GM12878 (cell line): Measurements from ENCODE around the gene PTPRN2. TPM values are rescaled to one million over a fixed set of nuclear protein-coding genes. Genes with fewer than 3 reads are reported as not detected.

Source experiments
- ATAC-seq: fragments of 200-7000 bp; cut with Tn5 transposase; 3 replicates; pipeline ENCODE4 v1.9.1; 2020; ENCODE audit warnings: mild to moderate bottlenecking, moderate library complexity
- BruUV-seq: library from RNA; stranded (reverse); fragments of 400-500 nt; replicated peaks from 2 replicates; lab custom pipeline; 2021; lab: Mats Ljungman, UMichigan
- CTCF ChIA-PET: fragments of 300-600 bp; sonication (Branson Sonifier 250); formaldehyde crosslinking; extraction: SDS; loops from one replicate; lab custom pipeline; 2021; ENCODE audit warnings: inconsistent platforms; lab: Yijun Ruan, JAX
- POLR2A ChIA-PET: fragments of 350-600 bp; formaldehyde crosslinking; extraction: SDS; loops from one replicate; lab custom pipeline; 2021; ENCODE audit warnings: inconsistent platforms; lab: Charles Lee
- RAD21 ChIA-PET: fragments of 300-600 bp; sonication (Branson Sonifier 250); formaldehyde crosslinking; loops from one replicate; lab custom pipeline; 2023; ENCODE audit warnings: antibody characterized with exemption; ENCODE audit not compliant: unreplicated experiment; lab: Charles Lee
- SMC1A ChIA-PET: fragments of 300-600 bp; sonication (Branson Sonifier 250); formaldehyde crosslinking; loops from one replicate; lab custom pipeline; 2023; ENCODE audit not compliant: unreplicated experiment, uncharacterized antibody; lab: Charles Lee
- DNase-seq: peaks from one replicate; pipeline ENCODE4 v3.0.0-alpha.2; 2011; ENCODE audit warnings: low read depth, low spot score
- FAIRE-seq: peaks from 3 replicates; lab custom pipeline; 2011; peaks lifted over from hg19 to GRCh38; lab: Jason Lieb, UNC
- H2AFZ ChIP-seq: 2 replicates; pipeline ENCODE4 v1.6.0; 2011; ENCODE audit warnings: low read depth, low read length, control low read depth; ENCODE audit not compliant: control insufficient read depth
- H3K27ac ChIP-seq: 2 replicates; pipeline ENCODE4 v1.5.1; 2011; ENCODE audit warnings: control low read depth; ENCODE audit not compliant: control insufficient read depth, insufficient read depth
- H3K27me3 ChIP-seq, 2 experiments: replicated peaks in 1 of 2; 2 replicates each; pipeline versions ENCODE4 v1.6.0 to v1.6.1; 2011; ENCODE audit warnings: low read length in 1 of 2; ENCODE audit not compliant: control insufficient read depth in 2 of 2, insufficient read depth in 2 of 2
- H3K36me3 ChIP-seq, 2 experiments: 2 replicates each; pipeline ENCODE4 v1.5.1; 2011; ENCODE audit warnings: low read length in 1 of 2; ENCODE audit not compliant: control insufficient read depth in 2 of 2, insufficient read depth in 2 of 2
- H3K4me1 ChIP-seq: 2 replicates; pipeline ENCODE4 v1.6.1; 2011; ENCODE audit warnings: mild to moderate bottlenecking, low read length, moderate library complexity, mixed read lengths; ENCODE audit not compliant: control insufficient read depth, insufficient read depth
- H3K4me2 ChIP-seq: 2 replicates; pipeline ENCODE4 v1.6.0; 2011; ENCODE audit warnings: control low read depth; ENCODE audit not compliant: control insufficient read depth, insufficient read depth
- H3K4me3 ChIP-seq: fragments of 200-600 bp; sonication (generic); 2 replicates; pipeline ENCODE4 v1.5.1; 2016
- H3K79me2 ChIP-seq: 2 replicates; pipeline ENCODE4 v1.6.0; 2011; ENCODE audit warnings: low read length; ENCODE audit not compliant: control insufficient read depth, insufficient read depth
- H3K9ac ChIP-seq: 2 replicates; pipeline ENCODE4 v1.8.0; 2011; ENCODE audit warnings: low read length, control low read depth, mixed read lengths; ENCODE audit not compliant: control insufficient read depth, insufficient read depth
- H3K9me3 ChIP-seq: replicated peaks from 3 replicates; pipeline ENCODE4 v1.5.1; 2011; ENCODE audit warnings: mild to moderate bottlenecking, low read length; ENCODE audit not compliant: control insufficient read depth, insufficient read depth
- H4K20me1 ChIP-seq: 2 replicates; pipeline ENCODE4 v1.6.0; 2011; ENCODE audit not compliant: control insufficient read depth, insufficient read depth
- BCL11A ChIP-seq: IDR thresholded peaks from 2 replicates; pipeline ENCODE4 v1.6.1; 2011; ENCODE audit warnings: low read depth, low read length
- CBFB ChIP-seq: IDR thresholded peaks from 2 replicates; pipeline ENCODE4 v1.6.1; 2016; ENCODE audit warnings: antibody characterized with exemption, low read depth
- CHD2 ChIP-seq: IDR thresholded peaks from 2 replicates; pipeline ENCODE4 v1.6.1; 2011; ENCODE audit warnings: low read depth, low read length, improper control_type of control experiment, borderline replicate concordance
- EZH2 ChIP-seq: IDR thresholded peaks from 2 replicates; pipeline ENCODE4 v1.6.1; 2012; ENCODE audit warnings: low read depth, mild to moderate bottlenecking, control low read depth, inconsistent platforms, low read length, borderline replicate concordance; ENCODE audit not compliant: control insufficient read depth
- HDGF ChIP-seq: fragments of 450-650 bp; IDR thresholded peaks from 2 replicates; pipeline ENCODE4 v1.6.1; 2016; ENCODE audit warnings: antibody characterized with exemption
- MLLT1 ChIP-seq: fragments of 450-650 bp; IDR thresholded peaks from 2 replicates; pipeline ENCODE4 v1.6.1; 2016; ENCODE audit warnings: mild to moderate bottlenecking
- MYC ChIP-seq: IDR thresholded peaks from 2 replicates; pipeline ENCODE4 v1.6.1; 2011; ENCODE audit warnings: mild to moderate bottlenecking, low read length, moderate library complexity, inconsistent platforms; ENCODE audit not compliant: insufficient read depth, insufficient replicate concordance, insufficient read length, severe bottlenecking
- NBN ChIP-seq: fragments of 450-650 bp; IDR thresholded peaks from 2 replicates; pipeline ENCODE4 v1.6.1; 2016
- NRF1 ChIP-seq: conservative IDR thresholded peaks from 2 replicates; pipeline ENCODE4 v1.6.1; 2011; ENCODE audit warnings: mild to moderate bottlenecking, low read depth, low read length, improper control_type of control experiment
- PAX8 ChIP-seq: fragments of 450-650 bp; IDR thresholded peaks from 2 replicates; pipeline ENCODE4 v1.6.1; 2017; ENCODE audit warnings: mild to moderate bottlenecking, moderate library complexity
- POLR2AphosphoS2 ChIP-seq: IDR thresholded peaks from 2 replicates; pipeline ENCODE4 v1.6.1; 2011; ENCODE audit warnings: low read depth, mild to moderate bottlenecking, low read length, improper control_type of control experiment, moderate library complexity
- POLR2AphosphoS5 ChIP-seq: IDR thresholded peaks from 2 replicates; pipeline ENCODE4 v1.6.1; 2011; ENCODE audit warnings: mild to moderate bottlenecking, low read length, inconsistent platforms
- REST ChIP-seq: IDR thresholded peaks from 2 replicates; pipeline ENCODE4 v1.6.1; 2012; ENCODE audit warnings: mild to moderate bottlenecking, low read depth, low read length
- RFX5 ChIP-seq: IDR thresholded peaks from 2 replicates; pipeline ENCODE4 v1.6.1; 2011; ENCODE audit warnings: low read depth, low read length, improper control_type of control experiment
- TAF1 ChIP-seq: IDR thresholded peaks from 2 replicates; pipeline ENCODE4 v1.6.1; 2011; ENCODE audit warnings: mild to moderate bottlenecking, low read depth, low read length, borderline replicate concordance
- WGBS: methylation state at CpG from one replicate; pipeline ENCODE4 v1.1.6; 2016; ENCODE audit warnings: low lambda C conversion rate; ENCODE audit not compliant: insufficient replicate concordance, insufficient coverage; ENCODE audit errors: missing lambda C conversion rate; 5-methylcytosine and 5-hydroxymethylcytosine counted together
- in situ Hi-C: fragments of 300-500 bp; cut with MboI; formaldehyde crosslinking; loops from 9 replicates; pipeline ENCODE4 v1.14.3; 2018; ENCODE audit warnings: mixed read lengths
- intact Hi-C: fragments of 100-400 bp; cut with micrococcal nuclease; formaldehyde crosslinking; loops from one replicate; pipeline ENCODE4 v1.14.2; 2022; ENCODE audit not compliant: unreplicated experiment
- polyA plus RNA-seq, 11 experiments: library from polyadenylated mRNA; depleted of rRNA in 4 of 11; unstranded in 6 of 11; stranded (reverse) in 5 of 11; fragments of >200 nt; fragmentation: Nextera tagmentation in 4 of 11; fragmentation: Illumina TruSeq in 1 of 11; extraction: Ambion mirVana in 4 of 11; extraction: Trizol in 1 of 11; gene quantifications; 1 replicate in 1 of 11; 2 replicates in 10 of 11; pipeline versions ENCODE4 v1.2.1 to v1.2.3, GENCODE V29; 2011 to 2016; ENCODE audit warnings: inconsistent platforms in 2 of 11, missing spikeins in 2 of 11, low read depth in 1 of 11
- total RNA-seq, 4 experiments: library from RNA; depleted of rRNA in 3 of 4; stranded (reverse); fragments of >200 nt in 3 of 4; fragmentation: Illumina TruSeq in 1 of 4; extraction: Trizol in 1 of 4; gene quantifications; 2 replicates each; pipeline versions ENCODE4 v1.2.1 to v1.2.3, GENCODE V29; 2013 to 2021

Gene PTPRN2
- total and polyA plus RNA-seq, 10 of the 15 experiments (the other 5 are each of a cell fraction or from before 2014, with no cell fraction given): 5.4 TPM; not detected in 9

DNA sequence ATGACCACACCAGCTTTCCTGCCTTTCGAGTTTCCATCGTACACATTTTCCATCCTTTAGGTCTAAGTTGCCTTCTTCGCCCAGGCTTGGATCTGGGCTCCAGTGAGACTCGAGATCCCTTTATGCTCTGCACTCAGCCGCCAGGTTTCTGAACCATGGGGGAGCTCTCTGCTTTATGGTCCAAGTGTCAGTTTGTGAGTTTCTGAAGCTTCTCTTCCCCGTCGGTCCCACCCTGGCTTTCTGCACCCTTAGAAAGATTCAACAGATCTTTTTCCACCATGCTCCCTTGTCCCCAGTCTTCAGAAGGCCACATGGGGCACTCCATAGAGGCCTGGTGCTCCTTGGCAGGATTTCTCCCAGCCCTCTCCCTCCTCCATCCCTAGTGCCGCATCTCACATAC lies 402.0 kb downstream of the PTPRN2 start:
- SMC1A ChIA-PET: no interaction called here
- Histone ChIP-seq H3K27me3 (no peaks in the 10 kb centered on the region), H2AFZ (no peak overlapping the region)
- CTCF ChIA-PET: no interaction called here
- TF ChIP-seq EZH2: no peak
- TF ChIP-seq, all 136 proteins: peak for 0
- Histone ChIP-seq H3K4me1 (no peaks in the 10 kb centered on the region), H3K79me2 (no peaks in the 10 kb centered on the region), H3K4me2 (no peak overlapping the region), H3K4me3 (no peak overlapping the region), H3K9me3 (no peaks in the 10 kb centered on the region; the same call in 2 of the 3 replicates), H4K20me1 (no peaks in the 10 kb centered on the region), H3K27ac (no peak overlapping the region), H3K36me3 (no peaks in the 10 kb centered on the region), H3K9ac (no peak overlapping the region)
- WGBS: 53% methylated on average over 8 of the region's 8 CpGs
- no TSS peak for BruUV-seq
- RAD21 ChIA-PET: no interaction called here
- no peak for ATAC-seq
- FAIRE-seq: no peak
- no peak for DNase-seq
- POLR2A ChIA-PET: no interaction called here
- intact Hi-C loops: no loop called here
- in situ Hi-C loops: no loop called here

GRCh38 chr7:158183431-158183830 lies 404.2 kb downstream of the PTPRN2 start:
- no peak overlapping the region for H3K4me2 ChIP-seq
- H3K9me3 ChIP-seq: no peaks in the 10 kb centered on the region; the same call in 2 of the 3 replicates
- no peaks in the 10 kb centered on the region for H3K27me3 ChIP-seq
- no peak overlapping the region for H3K27ac ChIP-seq
- H3K36me3 ChIP-seq: no peaks in the 10 kb centered on the region
- FAIRE-seq: no peak
- 33% methylated on average over 3 of the region's 3 CpGs for WGBS
- CTCF ChIA-PET: no interaction called here
- H3K4me1 ChIP-seq: no peaks in the 10 kb centered on the region
- no peak overlapping the region for H3K9ac ChIP-seq
- POLR2A ChIA-PET: no interaction called here
- ATAC-seq: no peak
- no peaks in the 10 kb centered on the region for H3K79me2 ChIP-seq
- BruUV-seq: no TSS peak
- no peak for DNase-seq
- RAD21 ChIA-PET: no interaction called here
- SMC1A ChIA-PET: no interaction called here
- H3K4me3 ChIP-seq: no peak overlapping the region
- intact Hi-C loops (no loop called here), in situ Hi-C loops (no loop called here)
- no peak overlapping the region for H2AFZ ChIP-seq
- no peaks in the 10 kb centered on the region for H4K20me1 ChIP-seq
- TF ChIP-seq NRF1 (no peak), CHD2 (no peak), RFX5 (no peak), MYC (no peak), NBN (no peak), HDGF (no peak), POLR2AphosphoS5 (no peak), CBFB (no peak), MLLT1 (no peak), PAX8 (no peak), POLR2AphosphoS2 (no peak), TAF1 (no peak), REST (no peak), BCL11A (no peak)
